GM21390 (cell line): ENCODE measurements around the gene DNAH2.
A peak's percentile ranks its signal among the peaks of the same experiment; 100 is the strongest.

ENCODE experiments used
- ATAC-seq: cut with Tn5 transposase; IDR thresholded peaks from one replicate; pipeline ENCODE4 v1.9.1; 2021; ENCODE audit not compliant: unreplicated experiment

DNAH2 gene

DNA sequence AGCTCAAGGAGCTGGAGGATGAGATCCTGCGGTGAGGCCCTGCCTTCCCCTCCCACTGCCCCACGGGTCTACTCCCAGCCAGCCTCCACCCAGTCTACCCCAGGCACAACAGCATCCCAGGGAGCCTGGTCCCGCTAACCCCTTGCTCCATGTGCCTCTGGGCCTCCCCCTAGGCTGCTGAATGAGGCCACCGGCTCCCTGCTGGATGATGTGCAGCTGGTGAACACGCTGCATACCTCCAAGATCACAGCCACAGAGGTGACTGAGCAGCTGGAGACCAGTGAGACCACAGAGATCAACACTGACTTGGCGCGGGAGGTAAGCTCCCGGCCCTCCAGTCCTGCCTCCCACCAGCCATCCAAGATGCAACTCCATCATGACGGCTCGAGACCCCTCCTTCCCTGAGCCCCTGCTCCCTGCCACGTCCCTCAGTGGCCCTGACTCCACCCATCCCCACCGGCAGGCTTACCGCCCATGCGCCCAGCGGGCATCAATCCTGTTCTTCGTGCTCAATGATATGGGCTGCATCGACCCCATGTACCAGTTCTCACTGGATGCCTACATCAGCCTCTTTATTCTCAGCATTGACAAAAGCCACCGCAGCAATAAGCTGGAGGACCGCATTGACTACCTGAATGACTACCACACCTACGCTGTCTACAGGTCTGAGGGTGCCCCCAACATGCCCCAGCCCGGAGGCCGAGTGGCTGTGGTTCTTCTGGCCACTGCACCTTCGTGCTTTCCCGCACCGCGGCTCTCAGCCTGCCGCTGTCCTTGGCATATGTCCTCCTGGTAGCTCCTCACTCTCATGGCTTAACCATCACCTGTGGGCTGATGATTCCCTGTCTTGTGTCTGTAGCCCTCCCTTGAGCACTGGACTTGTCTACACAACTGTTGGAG lies 101.5 kb downstream of the DNAH2 start:
- ATAC-seq = no peak

DNA sequence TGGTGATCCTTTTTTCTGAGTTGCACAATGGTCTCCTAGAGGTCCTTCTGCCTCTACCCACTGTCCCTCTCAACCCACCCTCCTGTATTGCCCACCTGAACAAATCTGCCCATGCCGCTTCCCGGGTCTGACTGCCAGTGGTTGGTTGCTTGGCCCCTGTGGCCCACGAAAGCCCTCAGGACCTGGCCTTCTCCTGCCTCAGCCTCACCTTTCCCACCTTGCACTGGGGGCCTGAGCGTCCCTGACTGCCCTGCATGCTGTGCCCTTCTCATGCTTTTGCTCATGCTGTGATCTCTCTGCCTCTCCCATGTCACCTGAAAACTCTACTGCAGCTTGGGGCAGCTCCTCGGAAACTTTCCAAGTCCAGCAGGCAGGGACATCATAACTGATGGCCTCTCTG lies 102.7 kb downstream of the DNAH2 start:
- no peak for ATAC-seq

- ATAC-seq = no peak
These were observed 104.6 kb downstream of the DNAH2 start for GRCh38 chr17:7822126-7822525.

GRCh38 chr17:7823581-7824001 lies 106.0 kb downstream of the DNAH2 start:
- ATAC-seq = no peak

- ATAC-seq = no peak
These were observed 106.7 kb downstream of the DNAH2 start for GRCh38 chr17:7824021-7824924.

GRCh38 chr17:7825206-7825990 lies 107.9 kb downstream of the DNAH2 start:
- ATAC-seq = no peak

DNA sequence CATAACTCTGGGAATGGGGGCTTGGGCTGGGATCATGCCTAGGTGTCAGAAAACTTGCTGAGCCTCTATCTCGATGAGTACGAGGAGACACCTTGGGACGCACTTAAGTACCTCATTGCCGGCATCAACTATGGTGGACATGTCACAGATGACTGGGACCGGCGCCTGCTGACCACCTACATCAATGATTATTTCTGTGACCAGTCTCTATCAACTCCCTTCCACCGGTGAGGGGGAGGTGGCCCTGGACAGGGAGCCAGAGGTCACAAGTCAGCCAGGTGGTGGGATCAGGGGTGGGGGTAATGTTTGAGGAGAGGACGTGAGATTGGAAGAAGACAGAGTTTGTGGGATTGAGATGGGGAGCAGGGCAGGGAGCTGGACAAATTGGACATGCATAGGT lies 113.1 kb downstream of the DNAH2 start:
- no peak for ATAC-seq

- no peak for ATAC-seq
These were observed 113.7 kb downstream of the DNAH2 start for GRCh38 chr17:7831233-7831632.

DNA sequence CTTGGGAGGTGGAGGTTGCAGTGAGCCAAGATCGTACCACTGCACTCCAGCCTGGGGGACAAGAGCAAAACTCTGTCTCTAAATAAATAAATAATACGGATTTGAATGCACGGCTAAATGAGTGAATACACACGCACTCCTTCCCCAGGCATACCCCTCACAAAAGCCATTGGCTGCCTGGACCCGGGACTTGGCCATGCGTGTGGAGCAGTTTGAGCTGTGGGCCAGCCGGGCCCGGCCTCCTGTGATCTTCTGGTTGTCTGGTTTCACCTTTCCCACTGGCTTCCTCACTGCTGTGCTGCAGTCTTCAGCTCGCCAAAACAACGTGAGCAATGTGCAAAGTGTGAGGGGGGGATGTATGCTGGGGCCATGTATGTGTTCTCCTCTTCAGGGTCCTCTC lies 114.9 kb downstream of the DNAH2 start:
- no peak for ATAC-seq

DNA sequence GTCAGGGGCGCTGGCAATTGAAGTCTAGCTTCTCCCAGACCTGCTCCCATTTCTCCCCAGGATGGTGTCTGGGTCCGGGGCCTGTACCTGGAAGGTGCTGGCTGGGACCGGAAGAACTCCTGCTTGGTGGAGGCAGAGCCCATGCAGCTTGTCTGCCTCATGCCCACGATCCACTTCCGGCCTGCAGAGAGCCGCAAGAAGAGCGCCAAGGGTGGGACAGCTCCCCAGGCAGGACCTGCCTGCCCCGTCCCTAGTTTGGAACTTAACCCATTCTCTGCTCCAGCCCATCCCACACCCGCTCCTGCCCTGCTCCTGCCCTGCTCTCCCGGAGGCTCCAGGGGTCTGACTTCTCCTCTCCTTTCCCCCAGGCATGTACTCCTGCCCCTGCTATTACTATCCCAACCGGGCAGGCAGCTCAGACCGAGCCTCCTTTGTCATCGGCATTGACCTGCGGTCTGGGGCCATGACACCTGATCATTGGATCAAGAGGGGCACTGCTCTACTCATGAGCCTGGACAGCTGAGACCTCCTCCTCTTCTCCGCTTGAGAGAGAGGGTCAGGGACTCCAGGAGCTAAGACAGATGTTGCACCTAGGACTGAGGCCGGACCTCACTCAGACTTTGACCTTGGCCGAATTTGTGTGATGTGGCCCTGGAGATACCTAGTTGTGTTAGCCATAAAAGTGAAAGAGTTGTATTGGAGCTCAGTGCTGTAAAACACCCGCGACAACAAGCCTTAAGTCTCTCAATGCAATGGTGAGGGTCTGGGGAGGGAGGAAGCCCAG lies 115.7 kb downstream of the DNAH2 start:
- ATAC-seq = no peak

GRCh38 chr17:7833795-7834541 lies 116.4 kb downstream of the DNAH2 start, which contains the start of gene KDM6B:
TSS of gene KDM6B (plus strand) at chr17:7834217. CDS start at chr17:7845555, 11,338 bp downstream.
- peak; percentile 46 for ATAC-seq

GRCh38 chr17:7834542-7834956 lies 117.0 kb downstream of the DNAH2 start:
- no peak for ATAC-seq

DNA sequence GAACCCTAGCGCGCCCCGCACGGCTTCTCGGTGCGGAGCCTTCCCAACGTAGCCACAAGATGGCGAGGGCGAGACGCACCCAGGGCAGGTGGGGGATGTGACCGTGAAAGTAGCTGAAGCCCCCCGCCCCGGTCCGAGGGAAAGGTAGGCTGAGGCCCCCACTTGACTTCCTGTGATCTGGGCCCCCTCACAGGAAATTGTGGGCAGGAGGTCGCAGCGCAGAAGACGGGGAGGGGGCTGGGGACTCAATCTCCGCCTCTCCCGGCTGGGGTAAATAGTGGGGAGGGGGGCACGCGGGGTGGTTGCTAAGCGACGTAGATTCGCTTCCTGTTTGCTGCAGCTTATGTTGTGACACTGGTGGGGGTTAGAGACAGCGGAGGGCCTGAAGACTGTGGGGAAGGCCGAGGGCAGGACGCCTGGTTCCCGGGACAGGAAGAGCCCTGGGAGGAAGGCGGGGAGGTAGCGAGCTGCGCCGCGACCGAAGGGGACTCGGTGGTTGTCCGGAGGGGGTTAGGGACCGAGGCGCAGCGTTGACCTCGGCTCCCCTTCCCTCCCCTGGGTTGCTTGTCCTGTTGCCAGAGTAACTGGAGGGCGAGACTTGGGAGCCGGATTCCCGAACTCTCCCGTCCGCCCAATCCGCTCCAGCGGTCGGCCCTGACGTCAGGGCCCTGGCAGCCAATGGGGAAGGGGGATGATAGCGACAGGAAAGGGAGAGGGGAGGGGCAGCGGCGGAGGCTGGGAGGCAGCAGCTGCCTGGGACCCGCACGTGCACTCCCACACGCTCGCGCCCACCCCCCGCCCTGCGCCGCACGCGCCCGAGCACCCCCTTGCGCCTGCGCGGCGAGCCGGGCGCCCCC lies 117.6 kb downstream of the DNAH2 start:
- ATAC-seq = peak; percentile 48

DNA sequence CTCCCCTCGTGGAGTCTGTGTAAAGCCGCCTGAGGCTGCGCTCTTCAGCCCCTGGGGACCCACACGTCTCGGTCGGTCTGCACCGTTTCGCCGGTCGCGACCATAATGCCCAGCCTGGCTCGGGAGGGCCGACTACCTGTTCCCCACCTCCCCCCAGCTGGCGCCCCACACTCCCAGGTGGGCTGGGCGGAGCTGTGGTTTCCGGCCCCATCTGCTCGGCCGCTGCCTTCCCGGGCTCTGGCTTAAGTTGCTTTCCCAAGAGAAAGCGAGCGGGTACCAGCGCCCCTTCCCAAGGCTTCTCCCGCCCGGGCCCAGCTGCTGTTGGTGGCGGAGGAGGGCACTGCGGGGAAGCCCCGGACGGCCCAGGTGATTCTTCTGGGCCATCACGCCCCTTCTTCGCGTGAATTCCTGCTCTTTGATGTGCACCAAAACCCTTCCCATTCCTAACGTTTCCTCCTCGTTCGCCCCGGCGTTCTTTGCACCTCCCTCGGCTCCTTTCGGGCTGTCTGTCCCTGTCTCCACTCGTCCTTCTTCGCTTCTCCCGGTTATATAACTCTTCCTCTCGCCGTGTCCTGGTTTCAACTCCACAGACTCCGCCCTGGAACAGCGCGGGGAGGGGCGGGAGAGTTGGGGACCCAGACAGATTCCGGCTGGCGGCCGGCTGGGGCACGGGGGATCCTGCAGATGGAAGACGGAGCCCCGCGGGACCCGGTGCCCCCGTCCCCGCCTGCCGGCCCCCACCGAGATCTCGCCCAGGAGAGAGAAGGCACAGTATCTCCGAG lies 118.5 kb downstream of the DNAH2 start:
- ATAC-seq = peak; percentile 31

GRCh38 chr17:7836596-7837407 lies 119.3 kb downstream of the DNAH2 start:
- ATAC-seq = no peak

DNA sequence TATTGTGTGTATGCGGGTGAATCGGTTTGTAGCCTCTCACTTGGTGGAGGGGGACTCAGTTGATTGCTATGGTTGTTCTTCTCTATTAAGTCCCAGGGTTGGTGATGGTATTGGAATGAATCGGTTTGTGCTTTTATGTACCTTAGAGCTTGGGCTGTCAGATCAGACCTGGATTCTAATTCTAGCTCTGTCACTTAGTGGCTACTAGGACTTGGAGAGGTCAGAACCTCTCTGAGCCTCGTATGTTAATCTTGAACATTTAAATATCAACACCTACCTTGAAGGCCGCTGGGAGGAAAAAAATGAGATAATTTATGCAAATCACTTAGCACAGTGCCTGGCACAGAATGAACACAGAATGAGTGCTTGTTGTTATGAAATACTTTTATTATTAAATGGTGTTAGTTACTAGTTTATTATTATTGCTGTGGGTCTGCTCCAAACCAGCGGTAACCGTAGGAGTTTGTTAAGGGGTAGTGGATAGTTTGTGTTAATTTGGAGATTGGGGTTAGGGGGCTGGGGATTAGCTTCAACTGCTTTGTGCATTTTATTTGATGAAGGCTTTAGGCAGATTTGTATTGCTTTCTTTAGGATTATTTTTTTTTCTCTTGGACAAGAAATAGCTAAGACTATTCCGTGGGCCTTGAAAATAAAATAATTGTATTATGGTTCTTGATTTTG lies 120.0 kb downstream of the DNAH2 start:
- no peak for ATAC-seq
